GM10847 (cell line): ENCODE results near the gene IGSF8.

ENCODE experiments used
- POLR2A ChIP-seq: IDR thresholded peaks from 2 replicates; pipeline ENCODE4 v1.6.1; 2011; ENCODE audit not compliant: insufficient read length; ENCODE audit errors: extremely low read depth

IGSF8 gene

GRCh38 chr1:160130486-160130885 is 32.1 kb upstream of the IGSF8 start:
- TF ChIP-seq POLR2A, result no peak

DNA sequence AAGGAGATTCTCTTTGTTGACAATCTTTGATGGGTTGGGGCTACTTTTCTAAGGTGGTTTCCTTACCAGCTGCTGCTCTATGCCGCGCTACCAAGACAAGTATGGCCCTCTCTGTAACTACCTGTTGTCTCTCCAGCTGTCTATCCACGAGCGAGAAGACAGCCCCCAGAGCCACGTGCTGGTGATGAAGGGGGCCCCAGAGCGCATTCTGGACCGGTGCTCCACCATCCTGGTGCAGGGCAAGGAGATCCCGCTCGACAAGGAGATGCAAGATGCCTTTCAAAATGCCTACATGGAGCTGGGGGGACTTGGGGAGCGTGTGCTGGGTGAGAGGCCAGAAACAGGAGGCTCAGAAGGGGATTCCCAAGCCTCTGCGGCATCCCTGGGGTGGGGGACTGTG is 31.5 kb upstream of the IGSF8 start:
- no peak for TF ChIP-seq POLR2A

DNA sequence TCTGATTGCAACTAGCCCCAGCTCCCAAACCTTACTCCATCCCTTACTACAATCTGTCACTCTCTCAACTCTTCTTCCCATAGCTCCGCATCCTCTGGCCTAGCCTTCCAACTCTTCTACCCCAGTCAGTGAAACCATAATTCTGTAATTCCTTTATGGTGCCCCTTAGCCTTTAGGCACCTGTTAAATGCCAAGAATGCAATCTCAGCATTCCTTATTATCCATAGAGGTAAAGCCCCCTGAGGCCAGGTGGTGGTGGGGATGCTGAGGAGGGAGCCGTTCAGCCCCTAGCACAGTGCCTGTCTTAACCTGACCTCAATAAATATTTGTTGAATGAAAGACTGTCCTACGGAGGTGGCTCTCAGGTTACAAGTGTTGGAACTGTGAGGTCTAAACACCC is 31.1 kb upstream of the IGSF8 start:
- no peak for TF ChIP-seq POLR2A

GRCh38 chr1:160129046-160129445 is 30.6 kb upstream of the IGSF8 start:
- no peak for TF ChIP-seq POLR2A

- TF ChIP-seq POLR2A, result no peak
Observed at GRCh38 chr1:160128636-160129035, 30.2 kb upstream of the IGSF8 start.

DNA sequence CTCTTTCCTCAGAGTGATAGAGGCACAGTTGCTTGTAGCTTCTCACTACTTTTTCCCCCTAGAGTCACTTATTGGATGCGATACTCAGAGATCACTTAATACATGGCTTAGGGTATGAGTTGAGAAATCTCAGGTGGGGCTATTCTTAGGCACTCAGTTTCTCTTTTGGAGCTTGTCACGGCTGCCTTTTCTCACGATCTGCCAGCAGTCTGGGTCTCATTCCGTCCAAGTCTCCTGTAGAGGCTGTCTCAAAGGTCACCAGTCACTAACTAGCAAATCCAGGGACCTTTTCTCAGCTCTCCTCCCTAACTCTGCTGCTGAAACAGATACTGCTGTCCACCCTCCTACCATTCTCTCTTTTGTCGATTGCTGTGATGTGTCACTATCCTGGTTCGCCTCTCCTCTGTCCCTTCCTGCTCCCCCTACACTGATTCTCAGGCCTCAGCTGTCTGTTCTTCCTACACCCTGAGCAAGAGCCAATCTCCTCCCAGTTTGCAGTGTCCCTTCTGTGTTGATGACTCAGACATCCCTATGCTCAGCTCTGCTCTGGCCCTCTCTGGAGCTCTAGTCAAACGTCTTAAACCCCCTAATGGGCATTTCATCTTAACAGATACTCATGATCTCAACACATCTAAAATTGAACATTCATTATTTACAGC is 29.6 kb upstream of the IGSF8 start:
- TF ChIP-seq POLR2A, result no peak

- no peak for TF ChIP-seq POLR2A
Observed at GRCh38 chr1:160127381-160127780, 29.0 kb upstream of the IGSF8 start.

GRCh38 chr1:160125746-160126145 is 27.3 kb upstream of the IGSF8 start:
- no peak for TF ChIP-seq POLR2A

DNA sequence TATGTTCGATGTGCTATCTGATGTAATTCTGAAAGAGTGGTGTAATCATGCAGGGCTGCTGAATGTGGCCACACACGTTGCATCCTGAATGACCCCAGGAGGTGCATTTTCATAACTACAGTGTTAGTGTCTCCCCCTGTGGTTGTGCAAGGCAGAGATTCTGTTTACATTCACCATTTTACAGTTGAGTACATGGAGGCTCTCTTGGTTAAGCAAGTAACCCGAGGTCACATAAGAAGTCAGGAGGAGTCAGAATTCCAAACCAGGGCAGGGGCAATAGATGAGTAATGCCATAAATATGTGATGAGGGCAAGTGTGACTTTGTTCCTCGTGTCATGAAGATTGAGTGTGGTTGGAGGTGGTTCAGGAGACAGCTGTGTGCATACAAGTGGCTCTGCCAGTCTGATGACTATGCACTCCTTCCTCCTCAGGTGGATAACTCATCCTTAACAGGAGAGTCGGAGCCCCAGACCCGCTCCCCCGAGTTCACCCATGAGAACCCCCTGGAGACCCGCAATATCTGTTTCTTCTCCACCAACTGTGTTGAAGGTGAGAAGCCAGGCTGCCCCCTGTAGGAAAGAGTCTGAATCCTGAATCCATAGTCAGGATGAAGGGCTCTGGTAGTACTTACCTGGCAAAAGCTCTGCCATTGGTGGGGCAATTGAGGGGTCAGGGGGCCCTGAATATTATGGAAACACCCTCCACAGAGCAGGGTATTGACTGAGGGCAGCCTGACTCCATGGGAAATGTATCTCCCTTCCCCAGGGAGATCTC is 26.5 kb upstream of the IGSF8 start:
- TF ChIP-seq POLR2A, result no peak

DNA sequence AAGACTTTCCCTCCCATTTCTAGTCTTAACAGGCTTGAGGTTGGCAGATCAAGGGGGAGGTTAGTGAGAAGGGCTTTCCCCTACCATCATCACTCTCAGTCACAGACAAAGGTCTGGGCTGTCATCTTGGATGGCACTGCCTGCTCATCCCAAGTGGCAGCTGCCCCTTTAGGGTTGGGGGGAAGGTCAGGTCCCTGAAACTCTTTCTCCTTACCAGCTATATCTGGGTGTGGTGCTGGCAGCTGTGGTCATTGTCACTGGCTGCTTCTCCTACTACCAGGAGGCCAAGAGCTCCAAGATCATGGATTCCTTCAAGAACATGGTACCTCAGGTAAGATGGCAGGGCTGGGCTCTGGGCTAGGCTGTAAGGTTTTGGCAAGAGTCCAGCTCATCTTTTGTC is 25.3 kb upstream of the IGSF8 start:
- TF ChIP-seq POLR2A, result no peak

DNA sequence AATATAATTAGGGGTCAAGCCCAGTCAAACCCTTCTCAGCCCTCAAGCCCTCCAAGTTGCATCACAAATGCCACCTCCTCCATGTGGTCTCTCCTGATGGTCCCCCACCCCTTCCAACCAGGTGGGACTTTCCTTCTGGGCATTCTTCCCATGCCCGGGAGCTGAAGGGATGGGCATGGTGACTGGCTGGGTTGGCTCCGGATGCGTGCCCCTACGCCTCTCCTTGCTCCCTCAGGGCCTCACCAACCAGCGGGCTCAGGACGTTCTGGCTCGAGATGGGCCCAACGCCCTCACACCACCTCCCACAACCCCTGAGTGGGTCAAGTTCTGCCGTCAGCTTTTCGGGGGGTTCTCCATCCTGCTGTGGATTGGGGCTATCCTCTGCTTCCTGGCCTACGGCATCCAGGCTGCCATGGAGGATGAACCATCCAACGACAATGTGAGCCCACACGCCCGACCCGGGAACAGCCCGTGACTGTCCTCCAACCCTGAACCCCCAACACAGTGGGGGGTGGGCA is 24.6 kb upstream of the IGSF8 start:
- no peak for TF ChIP-seq POLR2A

DNA sequence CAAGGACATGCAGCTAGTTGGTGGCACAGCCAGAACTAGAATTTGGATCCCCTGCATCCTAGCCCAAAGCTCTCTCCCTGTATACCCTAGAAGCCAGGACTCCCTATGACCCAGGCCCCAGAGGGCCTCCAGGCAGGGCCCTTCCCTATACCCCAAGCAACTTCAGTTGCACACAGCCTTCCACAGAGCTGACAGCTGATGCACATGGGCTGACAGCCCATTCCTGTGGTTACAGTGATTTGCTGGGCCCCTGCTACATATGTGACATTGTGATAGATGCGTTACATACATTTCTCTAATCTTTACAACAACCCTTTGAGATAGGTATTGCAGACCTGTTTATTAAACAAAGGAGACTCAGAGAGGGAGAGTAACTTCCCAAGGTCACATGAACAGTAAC is 23.0 kb upstream of the IGSF8 start:
- no peak for TF ChIP-seq POLR2A

DNA sequence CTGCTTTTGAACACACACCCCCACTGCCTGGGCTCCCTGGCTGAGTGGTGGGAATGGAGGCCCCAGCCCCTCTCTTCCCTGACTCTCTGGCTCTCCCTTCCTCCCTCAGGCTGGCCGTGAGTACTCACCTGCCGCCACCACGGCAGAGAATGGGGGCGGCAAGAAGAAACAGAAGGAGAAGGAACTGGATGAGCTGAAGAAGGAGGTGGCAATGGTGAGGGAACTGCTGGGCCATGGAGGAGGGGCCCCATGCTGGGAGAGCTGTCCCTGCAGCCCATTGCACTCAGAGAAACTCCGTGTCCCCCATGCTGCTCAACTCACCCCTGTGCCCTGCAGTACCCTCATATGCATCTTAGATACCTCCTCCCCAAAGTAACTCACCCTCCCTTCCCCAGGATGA is 22.4 kb upstream of the IGSF8 start:
- no peak for TF ChIP-seq POLR2A

GRCh38 chr1:160118928-160119327 is 20.5 kb upstream of the IGSF8 start:
- no peak for TF ChIP-seq POLR2A

DNA sequence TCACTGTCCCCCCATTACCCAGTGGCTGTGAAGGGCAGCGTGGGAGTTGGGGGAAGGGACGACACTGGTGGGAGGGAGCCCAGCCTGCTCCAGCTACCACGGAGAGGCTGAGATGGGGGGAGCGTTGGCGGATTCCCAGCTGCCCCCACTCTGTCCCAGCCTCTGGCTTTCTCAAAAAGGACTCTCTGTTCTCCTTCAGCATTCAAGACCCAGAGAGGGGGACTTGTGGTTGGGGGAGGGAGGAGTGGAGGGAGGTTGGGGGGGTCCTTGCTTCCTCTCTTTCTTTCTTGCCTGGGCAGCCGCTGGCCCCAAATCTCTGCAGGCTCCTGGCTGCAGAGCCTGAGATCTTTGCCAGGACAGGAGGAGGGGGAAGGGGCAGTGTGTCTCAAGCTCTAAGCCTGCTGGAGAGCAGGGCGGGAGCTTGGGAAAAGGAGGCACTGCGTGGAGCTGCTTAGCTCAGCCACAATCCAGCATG is 19.3 kb upstream of the IGSF8 start:
- TF ChIP-seq POLR2A, result no peak

DNA sequence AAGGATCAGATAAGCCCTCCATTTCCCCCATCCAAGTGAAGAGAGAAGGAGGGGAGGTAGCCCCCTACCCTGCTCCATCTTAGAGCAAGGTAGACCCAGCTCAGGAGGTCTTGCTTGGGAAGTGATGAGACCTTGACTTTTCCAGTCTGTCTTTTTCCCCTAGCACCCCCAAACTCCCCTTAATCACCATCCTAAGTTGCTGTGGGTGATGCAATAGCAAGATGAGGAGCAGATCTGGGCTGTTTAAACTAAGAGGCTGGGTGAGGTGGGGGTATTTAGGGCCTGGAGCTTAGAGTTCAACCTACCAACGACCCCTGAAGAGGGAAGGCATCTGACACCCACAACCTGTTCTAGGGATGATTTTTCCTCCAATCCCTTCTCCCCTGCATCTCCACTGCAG is 18.9 kb upstream of the IGSF8 start:
- TF ChIP-seq POLR2A, result no peak
